ENCODE data around the gene TBC1D21.

GRCh38 chr15:73923488-73924164 is 50.3 kb downstream of the TBC1D21 start:
- TF ChIP-seq POLR2A (IDR thresholded peaks at IDR 0.05) (no peak), CTCF (IDR thresholded peaks at IDR 0.05 in 4 of 5, conservative IDR thresholded peaks at IDR 0.05 in 1 of 5) (no peak)

All from gastrocnemius medialis (tissue), 4 donors.